Measurements from ENCODE around the gene TMEM120B.
"Not testable (repeated sequence)": the region's sequence is repeated elsewhere in the genome, so short reads cannot be mapped to it uniquely, and the experiment has no call there.

The TMEM120B gene

DNA sequence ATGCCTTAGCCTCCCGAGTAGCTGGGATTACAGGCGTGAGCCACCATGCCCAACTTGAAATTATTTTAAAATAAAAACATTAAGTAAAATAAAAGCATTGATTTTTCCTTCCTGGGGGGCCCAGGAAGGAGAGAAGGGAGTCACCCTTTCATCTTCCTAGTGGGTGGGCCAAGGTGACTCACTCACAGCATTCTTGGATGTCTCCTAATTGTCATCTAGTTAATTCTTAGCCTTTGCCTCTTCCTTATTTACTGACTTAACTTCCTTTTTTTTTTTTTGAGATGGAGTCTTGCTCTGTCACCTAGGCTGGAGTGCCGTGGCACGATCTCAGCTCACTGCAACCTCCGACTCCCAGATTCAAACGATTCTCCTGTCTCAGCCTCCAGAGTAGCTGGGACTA, 29.2 kb downstream of the TMEM120B start:
- in situ Hi-C loops (cut with MboI; ENCODE audit: low sequenced_read_pairs) = no loop called here

DNA sequence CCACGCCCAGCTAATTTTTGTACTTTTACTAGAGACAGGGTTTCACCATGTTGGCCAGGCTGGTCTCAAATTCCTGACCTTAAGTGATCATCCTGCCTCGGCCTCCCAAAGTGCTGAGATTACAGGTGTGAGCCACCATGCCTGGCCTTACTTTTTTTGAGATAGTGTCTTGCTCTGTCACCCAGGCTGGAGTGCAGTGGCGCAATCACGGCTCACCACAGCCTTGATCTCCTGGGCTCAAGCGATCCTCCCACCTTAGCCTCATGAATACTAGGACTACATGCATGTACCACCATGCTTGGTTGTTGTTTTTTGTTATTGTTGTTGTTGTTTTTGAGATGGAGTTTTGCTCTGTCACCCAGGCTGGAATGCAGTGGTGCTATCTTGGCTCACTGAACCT, 33.0 kb downstream of the TMEM120B start:
- in situ Hi-C loops (cut with MboI; ENCODE audit: low sequenced_read_pairs) = not testable (repeated sequence)

GRCh38 chr12:121748218-121748570, 35.6 kb downstream of the TMEM120B start:
- in situ Hi-C loops (cut with MboI; ENCODE audit: low sequenced_read_pairs) = no loop called here

DNA sequence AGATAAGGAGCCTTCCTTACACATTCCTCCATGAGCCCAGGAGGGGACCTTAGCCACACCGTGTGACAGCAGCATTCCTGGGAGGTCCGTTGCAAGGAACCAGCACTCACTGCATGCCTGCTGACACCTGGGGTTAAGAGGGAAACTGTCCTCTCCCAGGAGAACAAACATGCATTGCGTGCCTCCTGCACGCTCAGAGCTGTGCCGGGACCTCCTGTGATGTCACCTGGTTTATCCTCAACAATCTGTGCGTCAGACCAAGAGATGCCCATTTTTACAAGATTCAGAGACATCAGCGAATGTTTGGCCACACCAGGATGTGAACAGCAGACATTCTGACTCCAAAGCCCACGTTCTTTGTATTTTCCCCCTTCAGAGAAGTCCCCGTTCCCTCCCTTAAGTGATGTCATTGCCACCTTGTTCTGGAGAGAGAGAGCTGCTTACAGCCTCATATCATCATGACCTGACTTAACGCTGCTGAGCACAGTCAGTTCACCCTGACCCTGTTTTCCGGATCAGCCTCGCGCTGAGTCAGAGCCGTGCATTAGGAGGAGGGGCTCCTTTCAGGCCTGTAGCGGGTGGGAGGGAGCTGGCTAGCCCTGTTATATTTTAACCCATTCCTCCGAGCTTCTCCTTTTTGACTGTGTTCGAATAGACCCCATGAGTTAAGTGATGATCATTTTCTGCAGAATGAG, 36.2 kb downstream of the TMEM120B start:
- in situ Hi-C loops (cut with MboI; ENCODE audit: low sequenced_read_pairs) = no loop called here

DNA sequence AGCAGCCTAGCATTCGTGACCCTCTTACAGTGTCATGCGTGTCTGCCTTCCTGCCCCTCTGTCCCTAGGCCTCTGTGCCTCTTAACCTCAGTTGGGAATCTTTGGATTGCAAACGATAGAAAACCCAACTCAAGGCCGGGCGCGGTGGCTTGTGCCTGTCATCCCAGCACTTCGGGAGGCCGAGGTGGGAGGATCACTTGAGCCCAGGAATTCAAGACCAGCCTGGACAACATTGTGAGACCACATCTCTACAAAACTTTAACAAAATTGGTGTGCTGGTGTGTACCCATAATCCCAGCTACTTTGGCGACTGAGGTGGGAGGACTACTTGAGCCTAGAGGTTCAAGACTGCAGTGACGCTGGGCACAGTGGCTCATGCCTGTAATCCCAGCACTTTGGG, 36.7 kb downstream of the TMEM120B start:
- in situ Hi-C loops (cut with MboI; ENCODE audit: low sequenced_read_pairs) = no loop called here

GRCh38 chr12:121750507-121750955, 38.0 kb downstream of the TMEM120B start:
- in situ Hi-C loops (cut with MboI; ENCODE audit: low sequenced_read_pairs) = no loop called here

GRCh38 chr12:121751034-121751433, 38.5 kb downstream of the TMEM120B start:
- in situ Hi-C loops (cut with MboI; ENCODE audit: low sequenced_read_pairs) = no loop called here

- in situ Hi-C loops (cut with MboI; ENCODE audit: low sequenced_read_pairs) = no loop called here
These were observed 39.3 kb downstream of the TMEM120B start for GRCh38 chr12:121751749-121752351.

DNA sequence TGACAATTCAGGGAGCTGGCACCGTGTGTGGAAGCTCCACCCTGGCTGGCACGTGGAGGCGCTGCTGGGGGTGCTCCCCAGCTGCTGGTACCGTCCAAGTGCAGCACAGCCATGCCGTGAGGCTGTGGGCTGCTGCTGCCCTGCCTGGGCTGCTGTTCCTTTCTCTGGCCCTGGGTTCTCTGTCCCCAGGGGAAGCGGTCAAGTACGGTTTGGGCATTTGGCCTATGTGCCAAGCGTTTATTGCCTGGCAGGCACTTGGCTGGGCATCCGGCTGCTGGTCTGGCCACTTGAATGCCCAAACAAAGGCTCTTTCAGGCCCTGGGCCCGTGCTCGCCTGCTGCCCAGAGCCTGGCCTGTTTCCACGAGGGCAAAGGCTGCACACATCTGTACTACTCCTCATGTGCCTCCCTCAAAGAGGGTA, 41.3 kb downstream of the TMEM120B start:
- in situ Hi-C loops (cut with MboI; ENCODE audit: low sequenced_read_pairs) = no loop called here

GRCh38 chr12:121754836-121755235, 42.3 kb downstream of the TMEM120B start:
- in situ Hi-C loops (cut with MboI; ENCODE audit: low sequenced_read_pairs) = no loop called here

- in situ Hi-C loops (cut with MboI; ENCODE audit: low sequenced_read_pairs) = no loop called here
These were observed 43.0 kb downstream of the TMEM120B start for GRCh38 chr12:121755591-121755990.

DNA sequence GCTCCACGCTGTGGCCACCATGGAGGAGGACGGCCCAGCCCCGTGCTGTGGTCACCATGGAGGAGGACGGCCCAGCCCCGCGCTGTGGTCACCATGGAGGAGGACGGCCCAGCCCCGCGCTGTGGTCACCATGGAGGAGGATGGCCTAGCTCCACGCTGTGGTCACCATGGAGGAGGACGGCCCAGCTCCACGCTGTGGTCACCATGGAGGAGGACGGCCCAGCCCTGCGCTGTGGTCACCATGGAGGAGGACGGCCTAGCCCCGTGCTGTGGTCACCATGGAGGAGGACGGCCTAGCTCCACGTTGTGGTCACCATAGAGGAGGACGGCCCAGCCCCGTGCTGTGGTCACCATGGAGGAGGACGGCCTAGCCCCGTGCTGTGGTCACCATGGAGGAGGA, 46.0 kb downstream of the TMEM120B start:
- in situ Hi-C loops (cut with MboI; ENCODE audit: low sequenced_read_pairs) = not testable (repeated sequence)

- in situ Hi-C loops (cut with MboI; ENCODE audit: low sequenced_read_pairs) = no loop called here
These were observed 49.7 kb downstream of the TMEM120B start for GRCh38 chr12:121762269-121762668.

DNA sequence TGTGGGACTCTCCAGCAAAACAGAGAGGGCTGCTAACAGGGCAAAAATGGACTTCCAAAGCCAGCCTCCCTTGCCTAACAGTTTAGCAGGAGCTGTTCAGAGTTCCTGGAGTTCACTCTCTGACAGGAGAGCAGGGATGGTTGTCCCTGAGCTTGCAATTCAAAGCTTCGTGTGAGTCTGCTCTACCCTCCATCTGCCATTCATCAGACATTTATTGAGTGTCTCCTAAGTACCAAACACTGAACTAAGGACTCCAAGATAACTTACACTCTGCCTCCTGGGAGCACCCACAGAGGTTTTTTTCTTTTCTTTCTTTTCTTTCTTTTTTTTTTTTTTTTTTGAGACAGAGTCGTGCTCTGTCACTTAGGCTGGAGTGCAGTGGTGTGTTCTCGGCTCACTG, 52.3 kb downstream of the TMEM120B start:
- in situ Hi-C loops (cut with MboI; ENCODE audit: low sequenced_read_pairs) = no loop called here

- in situ Hi-C loops (cut with MboI; ENCODE audit: low sequenced_read_pairs) = no loop called here
These were observed 53.0 kb downstream of the TMEM120B start for GRCh38 chr12:121765573-121765972.

DNA sequence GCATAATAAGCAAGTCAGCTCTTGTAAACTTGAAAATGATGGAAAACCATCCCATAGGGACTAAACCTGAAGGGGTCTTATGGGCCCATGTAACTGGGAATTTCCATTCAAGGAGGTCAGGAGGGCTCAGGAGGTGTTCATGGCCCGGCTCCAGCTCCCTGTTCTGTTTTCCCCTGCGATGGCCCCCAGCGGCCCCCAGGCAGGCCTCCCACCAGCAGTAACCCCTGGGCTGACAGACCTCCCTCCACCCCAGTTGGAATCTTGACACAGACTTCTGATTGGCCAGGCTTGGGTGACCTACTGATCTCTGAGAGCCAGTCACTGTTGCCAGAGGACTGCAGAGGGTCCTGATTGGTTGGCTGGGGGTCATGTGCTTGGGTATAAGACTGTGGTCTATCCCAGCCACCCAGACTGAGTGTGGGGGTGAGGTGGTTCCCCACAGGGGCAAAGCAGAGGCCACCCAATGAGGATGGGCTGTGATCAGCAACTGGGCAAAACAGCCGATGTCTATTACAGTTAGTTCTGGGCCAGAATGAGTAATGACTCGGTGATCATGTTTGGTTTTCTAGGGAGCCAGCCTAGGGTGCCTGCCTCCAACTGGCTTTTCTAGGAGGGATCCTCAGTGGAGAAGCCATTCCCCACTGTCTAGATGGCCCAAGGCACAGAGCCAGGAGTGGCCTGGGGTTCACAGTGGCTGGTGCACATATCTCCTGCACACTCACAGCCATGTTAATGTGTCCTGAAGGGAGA, 53.9 kb downstream of the TMEM120B start:
- in situ Hi-C loops (cut with MboI; ENCODE audit: low sequenced_read_pairs) = no loop called here

- in situ Hi-C loops (cut with MboI; ENCODE audit: low sequenced_read_pairs) = no loop called here
These were observed 55.0 kb downstream of the TMEM120B start for GRCh38 chr12:121767525-121768016.

GRCh38 chr12:121769297-121769830, 56.8 kb downstream of the TMEM120B start:
- in situ Hi-C loops (cut with MboI; ENCODE audit: low sequenced_read_pairs) = no loop called here

GRCh38 chr12:121769831-121770301, 57.3 kb downstream of the TMEM120B start:
- in situ Hi-C loops (cut with MboI; ENCODE audit: low sequenced_read_pairs) = no loop called here

DNA sequence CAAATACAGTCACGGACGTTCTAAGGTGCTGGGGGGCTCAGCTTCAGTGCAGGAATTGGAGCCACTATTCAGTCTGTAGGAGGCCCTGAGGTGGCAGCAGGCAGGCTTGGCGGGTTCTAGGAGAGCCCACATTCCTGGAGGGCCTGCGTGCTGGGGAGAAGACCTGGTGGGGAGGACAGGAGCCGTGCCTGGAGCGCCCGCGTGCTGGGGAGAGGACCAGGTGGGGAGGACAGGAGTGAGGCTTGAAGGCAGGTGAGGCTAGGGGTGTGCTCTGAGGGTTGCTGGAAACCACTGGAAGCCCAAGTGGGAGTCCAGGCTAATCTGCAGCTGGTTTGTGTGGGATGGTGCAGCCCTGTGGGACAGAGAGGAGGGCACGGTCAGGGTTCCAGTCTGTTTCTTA, 57.8 kb downstream of the TMEM120B start:
- in situ Hi-C loops (cut with MboI; ENCODE audit: low sequenced_read_pairs) = no loop called here

GRCh38 chr12:121770813-121771625, 58.5 kb downstream of the TMEM120B start:
- in situ Hi-C loops (cut with MboI; ENCODE audit: low sequenced_read_pairs) = no loop called here

Measured in hTERT RPE-1 (cell line).